ENCODE measurements around the gene CASZ1.

The CASZ1 gene

GRCh38 chr1:10796029-10796944, at the start of gene CASZ1:
TSS of gene CASZ1 (minus strand) at chr1:10796646. CDS start at chr1:10693889, 102,757 bp downstream.
- DNase-seq = no peak

- no peak for DNase-seq
These were observed 47.3 kb upstream of the CASZ1 start for GRCh38 chr1:10843697-10844096.

GRCh38 chr1:10841118-10841517, 44.7 kb upstream of the CASZ1 start:
- DNase-seq = no peak

GRCh38 chr1:10839188-10839770, 42.8 kb upstream of the CASZ1 start:
- DNase-seq = no peak

GRCh38 chr1:10838541-10838940, 42.1 kb upstream of the CASZ1 start:
- no peak for DNase-seq

GRCh38 chr1:10836726-10837125, 40.3 kb upstream of the CASZ1 start:
- no peak for DNase-seq

GRCh38 chr1:10835822-10836421, 39.5 kb upstream of the CASZ1 start:
- no peak for DNase-seq

- DNase-seq = no peak
These were observed 39.0 kb upstream of the CASZ1 start for GRCh38 chr1:10835421-10835820.

- no peak for DNase-seq
These were observed 38.4 kb upstream of the CASZ1 start for GRCh38 chr1:10834770-10835412.

GRCh38 chr1:10833630-10834557, 37.4 kb upstream of the CASZ1 start:
- DNase-seq = no peak

GRCh38 chr1:10832703-10833102, 36.3 kb upstream of the CASZ1 start:
- DNase-seq = no peak

GRCh38 chr1:10830961-10831668, 34.7 kb upstream of the CASZ1 start:
- no peak for DNase-seq

- DNase-seq = no peak
These were observed 33.6 kb upstream of the CASZ1 start for GRCh38 chr1:10829965-10830515.

GRCh38 chr1:10829067-10829818, 32.8 kb upstream of the CASZ1 start:
- DNase-seq = no peak

- DNase-seq = no peak
These were observed 31.2 kb upstream of the CASZ1 start for GRCh38 chr1:10827377-10828333.

- DNase-seq = no peak
These were observed 29.1 kb upstream of the CASZ1 start for GRCh38 chr1:10825592-10825991.

- DNase-seq = no peak
These were observed 28.5 kb upstream of the CASZ1 start for GRCh38 chr1:10824821-10825540.

GRCh38 chr1:10823000-10823401, 26.6 kb upstream of the CASZ1 start:
- no peak for DNase-seq

- DNase-seq = no peak
These were observed 24.9 kb upstream of the CASZ1 start for GRCh38 chr1:10821388-10821787.

All from CD4-positive, alpha-beta T cell treated with Interleukin-4 for 1 hour (primary cell).